Esophagus squamous epithelium (tissue), 4 donors: Measurements from ENCODE around the gene GNAT3.

Experiments
- POLR2A ChIP-seq, 4 donors: fragments of 450-650 bp; IDR thresholded peaks; one replicate each; pipeline ENCODE4 v1.6.1; 2017; ENCODE audit warnings: antibody characterized with exemption in 4 of 4, mild to moderate bottlenecking in 4 of 4, moderate library complexity in 3 of 4
- TF ChIP-seq, protein P1 (sequence below), 6 experiments: fragments of 450-650 bp in 4 of 6; fragments of 200-600 bp in 2 of 6; sonication (generic) in 2 of 6; IDR thresholded peaks; one replicate each; pipeline ENCODE4 v1.5.1; 2016 to 2019; ENCODE audit warnings: antibody characterized with exemption in 6 of 6, mild to moderate bottlenecking in 4 of 6, moderate library complexity in 4 of 6

DNA sequence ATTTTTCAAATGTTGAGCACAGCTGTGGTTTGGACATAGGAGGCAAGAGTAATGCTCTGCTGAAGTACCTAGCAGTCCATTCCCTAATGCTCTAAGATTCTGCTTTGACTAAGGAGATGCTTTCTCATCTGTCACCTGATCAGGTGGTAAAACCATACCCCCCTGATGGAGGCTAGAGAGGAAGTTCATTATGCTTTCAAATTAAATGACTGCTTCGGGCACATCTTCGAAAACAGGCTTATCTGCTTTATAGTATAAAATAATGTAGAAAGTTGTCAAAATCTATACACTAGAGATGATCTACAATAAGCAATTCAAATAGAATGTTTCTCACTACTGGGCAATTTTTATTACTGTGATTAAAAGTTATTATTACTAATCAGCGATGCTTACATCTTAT lies at the start of gene GNAT3:
- TF ChIP-seq, protein P1, sequence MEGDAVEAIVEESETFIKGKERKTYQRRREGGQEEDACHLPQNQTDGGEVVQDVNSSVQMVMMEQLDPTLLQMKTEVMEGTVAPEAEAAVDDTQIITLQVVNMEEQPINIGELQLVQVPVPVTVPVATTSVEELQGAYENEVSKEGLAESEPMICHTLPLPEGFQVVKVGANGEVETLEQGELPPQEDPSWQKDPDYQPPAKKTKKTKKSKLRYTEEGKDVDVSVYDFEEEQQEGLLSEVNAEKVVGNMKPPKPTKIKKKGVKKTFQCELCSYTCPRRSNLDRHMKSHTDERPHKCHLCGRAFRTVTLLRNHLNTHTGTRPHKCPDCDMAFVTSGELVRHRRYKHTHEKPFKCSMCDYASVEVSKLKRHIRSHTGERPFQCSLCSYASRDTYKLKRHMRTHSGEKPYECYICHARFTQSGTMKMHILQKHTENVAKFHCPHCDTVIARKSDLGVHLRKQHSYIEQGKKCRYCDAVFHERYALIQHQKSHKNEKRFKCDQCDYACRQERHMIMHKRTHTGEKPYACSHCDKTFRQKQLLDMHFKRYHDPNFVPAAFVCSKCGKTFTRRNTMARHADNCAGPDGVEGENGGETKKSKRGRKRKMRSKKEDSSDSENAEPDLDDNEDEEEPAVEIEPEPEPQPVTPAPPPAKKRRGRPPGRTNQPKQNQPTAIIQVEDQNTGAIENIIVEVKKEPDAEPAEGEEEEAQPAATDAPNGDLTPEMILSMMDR (IDR thresholded peaks at IDR 0.05): no peak
- TF ChIP-seq POLR2A (IDR thresholded peaks at IDR 0.05): no peak
